Measurements from ENCODE around the gene TSPAN3.

DNA sequence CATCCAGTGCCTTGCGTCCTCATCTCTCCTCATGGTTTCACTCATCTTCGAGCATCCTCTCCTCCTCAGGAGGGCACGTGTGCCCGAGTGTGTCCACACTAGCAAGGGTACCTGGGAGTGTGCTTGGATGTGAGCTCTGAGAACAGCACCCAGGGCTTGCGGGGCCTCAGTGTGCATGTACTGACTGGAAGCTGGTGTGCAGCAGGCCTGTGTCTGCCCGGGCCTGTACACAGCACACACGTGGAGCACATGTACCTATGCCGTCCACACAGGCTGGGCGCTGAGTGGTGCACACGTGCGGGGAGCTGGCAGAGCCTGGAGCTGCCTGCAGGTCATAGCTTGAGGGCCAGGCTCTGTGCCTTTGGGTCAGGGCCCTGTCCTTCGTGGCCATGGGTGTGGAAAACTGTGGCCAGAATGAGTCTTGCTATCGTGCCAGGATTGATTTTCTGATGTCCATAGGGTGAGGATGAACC is 34.9 kb downstream of the TSPAN3 start:
- TF ChIP-seq TAF1 (IDR thresholded peaks at IDR 0.05; ENCODE audit: low read depth) (no peak), EGR1 (IDR thresholded peaks at IDR 0.05) (no peak), EP300 (IDR thresholded peaks at IDR 0.05; ENCODE audit: borderline replicate concordance) (no peak), TEAD4 (IDR thresholded peaks at IDR 0.05) (no peak), CEBPB (IDR thresholded peaks at IDR 0.05) (no peak), YY1 (IDR thresholded peaks at IDR 0.05; ENCODE audit: low read depth) (no peak), CREB1 (IDR thresholded peaks at IDR 0.05; ENCODE audit: low read depth) (no peak)
- TF ChIP-seq, protein P1, sequence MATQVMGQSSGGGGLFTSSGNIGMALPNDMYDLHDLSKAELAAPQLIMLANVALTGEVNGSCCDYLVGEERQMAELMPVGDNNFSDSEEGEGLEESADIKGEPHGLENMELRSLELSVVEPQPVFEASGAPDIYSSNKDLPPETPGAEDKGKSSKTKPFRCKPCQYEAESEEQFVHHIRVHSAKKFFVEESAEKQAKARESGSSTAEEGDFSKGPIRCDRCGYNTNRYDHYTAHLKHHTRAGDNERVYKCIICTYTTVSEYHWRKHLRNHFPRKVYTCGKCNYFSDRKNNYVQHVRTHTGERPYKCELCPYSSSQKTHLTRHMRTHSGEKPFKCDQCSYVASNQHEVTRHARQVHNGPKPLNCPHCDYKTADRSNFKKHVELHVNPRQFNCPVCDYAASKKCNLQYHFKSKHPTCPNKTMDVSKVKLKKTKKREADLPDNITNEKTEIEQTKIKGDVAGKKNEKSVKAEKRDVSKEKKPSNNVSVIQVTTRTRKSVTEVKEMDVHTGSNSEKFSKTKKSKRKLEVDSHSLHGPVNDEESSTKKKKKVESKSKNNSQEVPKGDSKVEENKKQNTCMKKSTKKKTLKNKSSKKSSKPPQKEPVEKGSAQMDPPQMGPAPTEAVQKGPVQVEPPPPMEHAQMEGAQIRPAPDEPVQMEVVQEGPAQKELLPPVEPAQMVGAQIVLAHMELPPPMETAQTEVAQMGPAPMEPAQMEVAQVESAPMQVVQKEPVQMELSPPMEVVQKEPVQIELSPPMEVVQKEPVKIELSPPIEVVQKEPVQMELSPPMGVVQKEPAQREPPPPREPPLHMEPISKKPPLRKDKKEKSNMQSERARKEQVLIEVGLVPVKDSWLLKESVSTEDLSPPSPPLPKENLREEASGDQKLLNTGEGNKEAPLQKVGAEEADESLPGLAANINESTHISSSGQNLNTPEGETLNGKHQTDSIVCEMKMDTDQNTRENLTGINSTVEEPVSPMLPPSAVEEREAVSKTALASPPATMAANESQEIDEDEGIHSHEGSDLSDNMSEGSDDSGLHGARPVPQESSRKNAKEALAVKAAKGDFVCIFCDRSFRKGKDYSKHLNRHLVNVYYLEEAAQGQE (IDR thresholded peaks at IDR 0.05; ENCODE audit: low read depth) = no peak
- TF ChIP-seq, protein P2, sequence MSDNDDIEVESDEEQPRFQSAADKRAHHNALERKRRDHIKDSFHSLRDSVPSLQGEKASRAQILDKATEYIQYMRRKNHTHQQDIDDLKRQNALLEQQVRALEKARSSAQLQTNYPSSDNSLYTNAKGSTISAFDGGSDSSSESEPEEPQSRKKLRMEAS (IDR thresholded peaks at IDR 0.05) = no peak
